Measurements from ENCODE around the gene STX11.

- TF ChIP-seq CTCF (IDR thresholded peaks at IDR 0.05; ENCODE audit: low read depth, low read length) (no peak), EZH2phosphoT487 (IDR thresholded peaks at IDR 0.05; ENCODE audit: low read depth) (no peak)
These were observed 19.7 kb downstream of the STX11 start for GRCh38 chr6:144170044-144170443.

All from OCI-LY3 (cell line).